Measurements from ENCODE around the gene DOCK1. TPM values are rescaled to one million over a fixed set of nuclear protein-coding genes. Genes with fewer than 3 reads are reported as not detected.
A peak's percentile ranks its signal among the peaks of the same experiment; 100 is the strongest.

Gene DOCK1
- total and polyA plus RNA-seq, 5 experiments from 2014 or later = not detected

DNA sequence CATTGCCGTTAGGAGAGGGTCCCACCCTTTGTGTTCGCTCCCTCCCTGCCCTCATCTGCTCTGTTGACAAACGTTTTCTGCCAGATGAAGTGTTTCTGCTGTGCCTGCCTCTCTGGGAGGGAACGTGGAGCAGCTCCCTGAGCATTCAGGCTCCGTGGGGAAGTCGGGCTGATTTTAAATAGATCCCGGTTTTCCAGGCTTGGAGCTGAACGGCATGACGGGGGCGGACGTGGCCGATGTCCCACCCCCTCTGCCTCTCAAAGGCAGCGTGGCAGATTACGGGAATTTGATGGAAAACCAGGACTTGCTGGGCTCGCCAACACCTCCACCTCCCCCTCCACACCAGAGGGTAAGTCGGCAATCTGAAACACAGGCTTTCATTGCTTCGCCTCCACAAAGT, 542.0 kb downstream of the DOCK1 start:
- no peaks in the 10 kb centered on the region for H3K4me1 Mint-ChIP-seq
- H3K27me3 Mint-ChIP-seq = peaks cover 0 to 5% (median 1%) of the 10 kb centered on the region in 5 donors
- ATAC-seq (no peak), DNase-seq (no peak)
- H3K36me3 Mint-ChIP-seq = no peaks in the 10 kb centered on the region
- H3K9me3 Mint-ChIP-seq = no peaks in the 10 kb centered on the region
- no peak overlapping the region for H3K27ac Mint-ChIP-seq
- POLR2A ChIA-PET = no interaction called here
- no peak overlapping the region for H3K4me3 Mint-ChIP-seq

DNA sequence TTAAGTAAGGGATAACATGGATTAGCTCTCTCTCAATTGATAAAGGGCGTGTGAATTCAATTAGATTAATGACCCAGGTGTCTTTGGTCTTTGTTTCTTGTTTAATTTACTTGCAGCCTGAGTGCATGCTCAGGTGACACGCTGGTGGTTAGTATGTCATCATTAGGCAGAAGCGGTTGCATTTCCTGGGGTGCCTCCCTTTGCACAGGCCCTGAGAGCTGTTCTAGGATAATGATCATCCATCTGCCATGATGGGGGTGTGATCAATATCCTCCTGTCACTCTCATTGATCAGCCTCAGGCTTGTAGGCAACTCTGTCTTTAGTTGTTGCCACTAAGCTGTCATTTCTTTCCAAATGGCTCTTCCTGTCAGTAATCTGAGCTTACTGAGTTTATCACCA, 544.3 kb downstream of the DOCK1 start:
- H3K4me3 Mint-ChIP-seq = no peak overlapping the region
- H3K27me3 Mint-ChIP-seq = peaks cover 0 to 5% (median 0%) of the 10 kb centered on the region in 5 donors
- ATAC-seq = no peak
- no peaks in the 10 kb centered on the region for H3K4me1 Mint-ChIP-seq
- DNase-seq = no peak
- POLR2A ChIA-PET = no interaction called here
- no peaks in the 10 kb centered on the region for H3K9me3 Mint-ChIP-seq
- H3K36me3 Mint-ChIP-seq = no peaks in the 10 kb centered on the region
- no peak overlapping the region for H3K27ac Mint-ChIP-seq

DNA sequence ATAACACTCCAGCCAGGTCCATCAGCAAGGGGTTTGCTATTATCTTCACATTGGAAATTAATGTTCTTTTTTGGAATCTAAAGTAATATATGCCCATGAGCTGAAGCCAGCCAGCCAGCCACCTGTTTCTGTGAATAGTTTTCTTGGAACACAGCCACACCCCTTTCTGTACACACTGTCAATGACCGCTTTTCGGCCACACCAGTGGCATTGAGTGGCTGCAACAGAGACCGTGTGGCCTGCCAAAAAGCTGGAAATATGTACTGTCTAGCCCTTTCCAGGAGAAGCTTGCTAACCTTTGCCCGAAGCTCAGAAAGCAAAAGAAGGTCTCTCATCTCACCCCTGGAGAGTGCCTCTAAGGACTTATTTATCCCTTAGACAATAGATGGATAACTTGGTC, 545.4 kb downstream of the DOCK1 start:
- no peak overlapping the region for H3K4me3 Mint-ChIP-seq
- POLR2A ChIA-PET = no interaction called here
- no peaks in the 10 kb centered on the region for H3K4me1 Mint-ChIP-seq
- no peaks in the 10 kb centered on the region for H3K36me3 Mint-ChIP-seq
- no peaks in the 10 kb centered on the region for H3K9me3 Mint-ChIP-seq
- H3K27ac Mint-ChIP-seq = no peak overlapping the region
- no peak for DNase-seq
- ATAC-seq = no peak
- H3K27me3 Mint-ChIP-seq = no peaks in the 10 kb centered on the region

DNA sequence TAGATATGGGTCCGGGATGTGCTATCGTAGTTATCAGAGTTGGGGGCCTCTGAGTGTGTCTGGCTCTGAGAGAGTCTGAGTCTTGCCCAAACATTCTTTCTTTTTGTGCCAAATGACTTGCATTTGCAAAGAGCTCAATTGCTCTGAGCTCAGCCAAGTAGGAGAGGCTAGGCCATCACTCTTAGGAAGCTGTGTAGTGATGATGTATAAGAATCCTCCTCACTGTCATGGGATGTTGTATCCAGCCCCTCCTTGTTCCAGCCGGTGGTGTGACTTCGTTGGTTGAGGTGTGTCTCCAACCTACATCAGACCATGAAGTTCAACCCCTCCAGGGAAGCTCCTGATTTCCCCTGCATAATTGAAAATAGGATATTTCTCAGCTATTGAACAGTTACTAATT, 546.4 kb downstream of the DOCK1 start:
- DNase-seq (no peak), ATAC-seq (no peak)
- Mint-ChIP-seq H3K9me3 (peaks cover 0 to 2% (median 0%) of the 10 kb centered on the region in 9 donors), H3K27me3 (peaks cover 0 to 7% (median 0%) of the 10 kb centered on the region in 5 donors), H3K27ac (no peak overlapping the region), H3K36me3 (no peaks in the 10 kb centered on the region), H3K4me3 (no peak overlapping the region), H3K4me1 (no peaks in the 10 kb centered on the region)
- POLR2A ChIA-PET = no interaction called here

DNA sequence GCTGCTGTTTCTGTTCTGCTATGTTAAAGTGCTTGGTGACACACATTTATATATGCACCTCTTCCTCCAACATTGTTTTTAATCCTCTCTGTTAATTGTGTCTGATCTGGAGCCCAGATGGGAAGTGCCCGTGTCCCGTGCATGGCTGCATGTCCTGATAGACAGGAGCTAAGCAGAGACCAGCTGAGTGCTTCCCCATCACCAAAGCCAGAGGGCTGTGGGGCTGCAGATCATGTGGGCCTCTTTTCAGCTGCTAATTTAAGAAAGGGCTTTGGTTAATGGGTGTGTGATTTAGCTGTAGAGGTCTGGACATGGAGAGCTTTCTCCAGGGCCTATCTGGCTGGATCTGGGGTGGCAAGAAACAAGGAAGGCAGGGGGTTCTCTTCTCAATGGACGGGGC, 547.3 kb downstream of the DOCK1 start:
- peaks cover 0 to 7% (median 0%) of the 10 kb centered on the region in 5 donors for H3K27me3 Mint-ChIP-seq
- ATAC-seq = no peak
- H3K4me3 Mint-ChIP-seq = no peak overlapping the region
- POLR2A ChIA-PET = no interaction called here
- no peaks in the 10 kb centered on the region for H3K36me3 Mint-ChIP-seq
- H3K27ac Mint-ChIP-seq = no peak overlapping the region
- peaks cover 0 to 2% (median 0%) of the 10 kb centered on the region in 9 donors for H3K9me3 Mint-ChIP-seq
- no peaks in the 10 kb centered on the region for H3K4me1 Mint-ChIP-seq
- DNase-seq = no peak

DNA sequence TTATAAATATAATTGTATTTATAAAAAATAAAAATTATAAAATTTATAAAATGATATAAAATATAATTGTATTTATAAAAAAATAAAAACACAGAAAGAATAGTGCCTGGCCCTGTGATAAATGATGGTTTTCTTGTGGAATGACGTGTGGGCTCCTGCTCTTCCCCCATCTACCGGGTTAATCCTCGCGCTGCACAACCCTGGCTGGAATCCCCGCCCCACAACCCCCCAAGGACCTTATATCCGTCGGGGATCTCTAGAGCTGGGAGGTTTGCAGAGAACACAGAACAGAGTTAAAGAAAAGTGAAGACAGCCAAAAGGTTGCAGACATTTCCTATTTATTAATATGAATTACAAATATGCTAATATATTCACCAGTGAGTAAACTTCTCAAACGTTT, 548.5 kb downstream of the DOCK1 start:
- peaks cover 0 to 9% (median 5%) of the 10 kb centered on the region in 9 donors for H3K9me3 Mint-ChIP-seq
- no peak overlapping the region for H3K4me3 Mint-ChIP-seq
- H3K36me3 Mint-ChIP-seq = no peaks in the 10 kb centered on the region
- H3K27me3 Mint-ChIP-seq = peaks cover 0 to 15% (median 3%) of the 10 kb centered on the region in 5 donors
- no peak for ATAC-seq
- H3K27ac Mint-ChIP-seq = no peak overlapping the region
- H3K4me1 Mint-ChIP-seq = no peaks in the 10 kb centered on the region
- POLR2A ChIA-PET = no interaction called here
- DNase-seq = no peak

DNA sequence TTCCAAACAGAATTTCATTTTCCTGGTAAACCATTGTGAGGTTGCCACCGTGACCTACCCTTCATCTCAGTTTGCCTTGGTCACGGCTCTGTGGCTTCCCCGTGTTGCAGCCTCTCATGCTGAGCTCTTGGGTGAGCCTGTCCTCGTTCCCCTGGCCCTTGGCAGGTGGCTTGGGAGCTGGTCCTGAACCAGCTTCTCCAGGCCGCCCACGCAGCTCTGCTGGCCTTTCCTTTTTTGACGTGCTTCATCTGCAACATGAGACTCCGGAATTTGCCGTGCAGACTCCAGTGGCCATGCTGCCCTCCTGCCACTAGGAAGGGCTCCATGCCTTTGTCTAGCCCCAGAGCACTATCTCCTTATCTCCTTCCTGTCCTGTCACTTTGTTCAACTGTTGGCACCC, 550.9 kb downstream of the DOCK1 start:
- DNase-seq (peak in 1 of 10 donors; percentile 23), ATAC-seq (no peak)
- peaks cover 0 to 16% (median 3%) of the 10 kb centered on the region in 5 donors for H3K27me3 Mint-ChIP-seq
- no peaks in the 10 kb centered on the region for H3K36me3 Mint-ChIP-seq
- no peak overlapping the region for H3K27ac Mint-ChIP-seq
- POLR2A ChIA-PET = no interaction called here
- H3K4me3 Mint-ChIP-seq = no peak overlapping the region
- H3K4me1 Mint-ChIP-seq = no peaks in the 10 kb centered on the region
- H3K9me3 Mint-ChIP-seq = peaks cover 0 to 16% (median 6%) of the 10 kb centered on the region in 9 donors

DNA sequence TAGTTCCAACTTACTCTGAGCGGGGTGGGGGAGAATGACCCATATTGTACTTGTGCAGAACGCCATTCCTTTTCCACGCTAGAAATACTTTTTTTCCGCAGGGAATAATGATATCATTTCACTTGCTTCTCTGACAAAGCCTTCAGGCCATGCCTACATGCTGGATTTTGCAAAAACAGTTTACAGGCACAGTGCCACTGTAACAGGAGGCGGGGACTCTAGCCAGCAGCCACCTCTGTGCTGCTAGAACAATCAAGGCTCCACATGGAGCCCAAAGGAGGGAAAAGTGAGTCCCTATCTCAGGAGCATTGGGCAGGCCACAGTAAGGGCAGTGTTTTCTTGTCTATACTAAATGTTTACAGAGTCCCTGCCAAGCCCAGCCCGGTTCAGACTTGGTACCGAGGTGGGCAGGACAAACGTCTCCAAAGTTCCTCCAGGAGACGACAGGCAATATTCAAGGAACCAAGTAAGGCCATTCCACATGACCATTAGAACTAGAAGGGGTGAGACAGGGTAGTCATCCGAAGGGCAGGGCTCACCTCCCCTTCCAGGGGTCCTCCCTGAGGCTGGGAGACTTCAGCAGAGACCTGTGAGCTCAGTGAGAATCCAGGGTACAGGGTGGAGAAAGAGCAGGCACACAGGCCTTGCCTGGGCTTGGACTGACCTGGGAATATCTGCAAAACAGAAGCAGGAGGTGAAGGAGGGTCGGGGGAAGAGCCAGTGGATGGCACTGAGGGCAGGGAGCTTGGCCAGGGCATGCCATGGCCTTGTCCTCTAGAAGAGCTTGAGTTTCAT, 553.0 kb downstream of the DOCK1 start:
- H3K36me3 Mint-ChIP-seq = no peaks in the 10 kb centered on the region
- ATAC-seq (no peak), DNase-seq (peak in 1 of 10 donors; percentile 30)
- H3K4me1 Mint-ChIP-seq = no peaks in the 10 kb centered on the region
- no peak overlapping the region for H3K27ac Mint-ChIP-seq
- peaks cover 0 to 16% (median 6%) of the 10 kb centered on the region in 9 donors for H3K9me3 Mint-ChIP-seq
- H3K27me3 Mint-ChIP-seq = peaks cover 0 to 16% (median 3%) of the 10 kb centered on the region in 5 donors
- POLR2A ChIA-PET = no interaction called here
- H3K4me3 Mint-ChIP-seq = no peak overlapping the region

DNA sequence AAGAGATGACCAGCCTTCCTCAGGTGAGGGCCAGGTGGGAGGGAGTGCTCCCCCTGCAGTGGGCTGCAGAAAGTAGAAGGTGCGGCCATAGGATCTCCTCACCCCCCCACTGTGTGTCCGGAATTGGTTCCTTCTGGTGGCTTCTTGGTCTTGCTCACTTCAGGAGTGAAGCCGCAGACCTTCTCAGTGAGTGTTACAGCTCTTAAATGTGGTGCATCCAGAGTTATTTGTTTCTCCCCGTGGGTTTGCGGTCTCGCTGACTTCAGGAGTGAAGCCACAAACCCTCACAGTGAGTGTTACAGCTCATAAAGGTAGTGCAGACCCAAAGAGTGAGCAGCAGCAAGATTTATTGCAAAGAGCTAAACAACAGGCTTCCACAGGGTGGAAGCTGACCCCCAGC, 553.6 kb downstream of the DOCK1 start:
- H3K4me1 Mint-ChIP-seq = no peaks in the 10 kb centered on the region
- peaks cover 0 to 16% (median 6%) of the 10 kb centered on the region in 9 donors for H3K9me3 Mint-ChIP-seq
- H3K4me3 Mint-ChIP-seq = no peak overlapping the region
- no peaks in the 10 kb centered on the region for H3K36me3 Mint-ChIP-seq
- H3K27ac Mint-ChIP-seq = no peak overlapping the region
- DNase-seq (no peak), ATAC-seq (no peak)
- H3K27me3 Mint-ChIP-seq = peaks cover 0 to 17% (median 5%) of the 10 kb centered on the region in 5 donors
- POLR2A ChIA-PET = no interaction called here

DNA sequence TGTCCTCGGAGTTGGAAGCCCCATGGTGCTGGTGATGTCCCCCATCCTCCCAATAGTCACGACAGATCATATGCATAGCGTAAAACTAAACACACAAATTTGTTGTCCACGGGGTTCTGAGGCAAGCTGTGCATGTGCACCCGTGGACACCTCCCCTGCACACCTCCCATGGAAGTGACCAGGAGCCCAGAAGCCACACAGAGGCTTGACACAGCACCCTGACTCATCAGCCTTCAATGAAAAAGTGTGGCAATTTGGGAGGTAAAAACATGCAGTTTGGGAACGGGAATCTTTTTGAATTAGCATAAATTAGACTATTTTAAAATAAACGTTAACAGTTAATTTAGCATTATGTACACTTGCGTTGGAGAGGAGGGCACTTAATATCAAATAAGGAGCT, 554.7 kb downstream of the DOCK1 start:
- ATAC-seq = no peak
- Mint-ChIP-seq H3K4me3 (no peak overlapping the region), H3K36me3 (no peaks in the 10 kb centered on the region), H3K9me3 (peaks cover 0 to 16% (median 8%) of the 10 kb centered on the region in 9 donors), H3K4me1 (no peaks in the 10 kb centered on the region), H3K27ac (no peak overlapping the region), H3K27me3 (peaks cover 0 to 24% (median 6%) of the 10 kb centered on the region in 5 donors)
- POLR2A ChIA-PET = no interaction called here
- DNase-seq = no peak

DNA sequence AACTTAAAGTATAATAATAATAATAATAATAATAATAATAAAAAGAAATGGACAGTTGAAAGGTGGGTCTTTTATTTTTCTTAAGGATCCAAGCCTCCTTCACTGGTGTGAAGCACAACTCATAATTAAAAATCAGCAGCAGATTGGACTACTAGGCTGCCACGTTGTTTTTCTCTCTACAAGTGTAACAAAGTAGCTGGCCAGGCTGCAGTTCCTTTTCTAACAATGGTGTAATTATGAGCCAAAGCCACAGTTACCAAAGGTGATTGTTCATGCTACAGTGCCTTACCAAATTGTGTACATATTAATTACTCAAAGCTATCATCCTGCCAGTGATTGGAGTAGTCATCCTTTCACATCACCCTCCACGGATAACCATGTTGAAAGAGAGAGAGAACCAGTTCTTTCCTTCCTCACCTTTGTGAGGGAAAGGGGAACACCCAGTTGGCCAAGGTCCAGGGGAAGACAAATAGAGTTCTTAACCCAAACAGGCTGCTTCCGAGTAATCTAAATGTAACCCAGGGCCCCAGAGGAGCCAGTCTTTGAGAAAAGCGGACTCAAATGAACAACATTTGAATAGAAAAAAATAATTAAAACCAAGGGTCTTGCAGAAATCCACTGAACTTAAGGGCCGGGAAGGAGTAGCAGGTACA, 557.5 kb downstream of the DOCK1 start:
- no peak for DNase-seq
- Mint-ChIP-seq H3K4me3 (no peak overlapping the region), H3K27me3 (peaks cover 0 to 19% (median 7%) of the 10 kb centered on the region in 5 donors), H3K36me3 (no peaks in the 10 kb centered on the region), H3K27ac (no peak overlapping the region), H3K9me3 (peaks cover 0 to 16% (median 6%) of the 10 kb centered on the region in 9 donors), H3K4me1 (no peaks in the 10 kb centered on the region)
- no peak for ATAC-seq
- POLR2A ChIA-PET = no interaction called here

DNA sequence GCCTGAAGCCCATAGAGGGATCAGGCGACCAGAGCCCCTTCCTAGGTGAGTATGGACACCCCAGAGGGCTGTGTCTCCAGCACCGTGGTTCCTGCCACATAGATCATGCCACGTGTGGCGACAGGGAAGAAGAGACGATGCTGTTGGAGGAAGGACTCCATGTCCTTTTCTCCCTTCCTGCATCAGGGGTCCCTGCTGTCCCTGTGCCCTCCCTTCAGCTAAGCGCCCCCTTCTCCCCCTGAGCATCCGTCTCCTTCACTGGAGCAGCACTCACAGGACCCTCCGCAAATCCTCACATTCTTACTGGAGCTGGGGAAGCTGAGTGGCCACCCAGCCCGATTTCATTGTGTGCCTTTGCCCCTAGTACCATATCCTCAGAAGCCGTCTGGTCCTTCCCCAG, 558.3 kb downstream of the DOCK1 start:
- DNase-seq (peak in 1 of 10 donors; percentile 43), ATAC-seq (no peak)
- Mint-ChIP-seq H3K27me3 (peaks cover 0 to 14% (median 2%) of the 10 kb centered on the region in 5 donors), H3K36me3 (no peaks in the 10 kb centered on the region), H3K27ac (peak overlapping the region in 1 of 10 donors; percentile 47), H3K4me1 (no peaks in the 10 kb centered on the region), H3K9me3 (peaks cover 0 to 11% (median 2%) of the 10 kb centered on the region in 9 donors), H3K4me3 (no peak overlapping the region)
- POLR2A ChIA-PET = no interaction called here

DNA sequence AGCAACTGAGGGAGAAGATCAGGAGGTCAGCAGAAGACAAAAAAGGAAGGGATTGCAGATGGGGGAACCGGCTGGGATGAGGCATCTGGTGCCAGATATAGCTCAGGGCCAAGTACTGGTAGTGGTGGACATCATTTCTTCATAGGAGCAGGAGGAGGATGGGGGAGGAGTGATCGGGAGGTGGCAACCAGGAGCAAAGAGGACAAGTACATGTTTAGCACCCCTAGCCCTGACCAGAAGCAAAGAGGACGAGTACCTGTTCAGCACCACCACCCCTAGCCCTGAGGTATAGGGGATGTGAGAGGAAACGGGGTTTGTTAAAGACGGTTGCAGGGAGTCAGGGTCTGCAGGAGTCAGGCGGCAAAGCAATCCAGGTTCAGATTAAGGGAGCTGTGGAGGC, 559.3 kb downstream of the DOCK1 start:
- no peaks in the 10 kb centered on the region for H3K4me1 Mint-ChIP-seq
- no peaks in the 10 kb centered on the region for H3K36me3 Mint-ChIP-seq
- POLR2A ChIA-PET = no interaction called here
- peak in 1 of 10 donors; percentile 32 for DNase-seq
- H3K9me3 Mint-ChIP-seq = peaks cover 0 to 7% (median 0%) of the 10 kb centered on the region in 9 donors
- no peak for ATAC-seq
- peaks cover 0 to 21% (median 7%) of the 10 kb centered on the region in 5 donors for H3K27me3 Mint-ChIP-seq
- H3K27ac Mint-ChIP-seq = no peak overlapping the region
- H3K4me3 Mint-ChIP-seq = no peak overlapping the region

All from naive thymus-derived CD8-positive, alpha-beta T cell (primary cell).